DOHH2 (cell line): ENCODE measurements around the gene MVB12B.
A peak's percentile ranks its signal among the peaks of the same experiment; 100 is the strongest.

Experiments used
- H3F3A ChIP-seq: fragments of 200-600 bp; sonication (generic), shearing (Covaris generic); 2 replicates; pipeline ENCODE4 v1.6.0; 2016; ENCODE audit warnings: antibody characterized with exemption, mild to moderate bottlenecking; ENCODE audit not compliant: control insufficient read depth, insufficient read depth
- H3K27ac ChIP-seq: fragments of 200-600 bp; sonication (generic); 2 replicates; pipeline ENCODE4 v1.5.1; 2014; ENCODE audit warnings: low read depth, mild to moderate bottlenecking, low read length, moderate library complexity
- H3K27me3 ChIP-seq: fragments of 200-600 bp; sonication (generic); 2 replicates; pipeline ENCODE4 v1.6.1; 2014; ENCODE audit warnings: mild to moderate bottlenecking, low read length, mixed read lengths; ENCODE audit not compliant: control insufficient read depth
- H3K36me3 ChIP-seq: fragments of 200-600 bp; sonication (generic); 2 replicates; pipeline ENCODE4 v1.6.1; 2014; ENCODE audit warnings: mild to moderate bottlenecking, low read length, moderate library complexity, mixed read lengths; ENCODE audit not compliant: control insufficient read depth
- H3K4me1 ChIP-seq: fragments of 200-600 bp; sonication (generic); 2 replicates; pipeline ENCODE4 v1.6.1; 2014; ENCODE audit warnings: mild to moderate bottlenecking, low read length, mixed read lengths; ENCODE audit not compliant: control insufficient read depth
- H3K4me2 ChIP-seq: fragments of 200-600 bp; sonication (generic); 2 replicates; pipeline ENCODE4 v1.6.0; 2014; ENCODE audit warnings: mild to moderate bottlenecking, low read length, moderate library complexity
- H3K4me3 ChIP-seq: fragments of 200-600 bp; sonication (generic); 2 replicates; pipeline ENCODE4 v1.5.1; 2014; ENCODE audit warnings: mild to moderate bottlenecking, low read length, mixed read lengths
- H3K79me2 ChIP-seq: fragments of 200-600 bp; sonication (generic); 2 replicates; pipeline ENCODE4 v1.6.1; 2014; ENCODE audit warnings: mild to moderate bottlenecking, low read length, mixed read lengths; ENCODE audit not compliant: control insufficient read depth
- H3K9me2 ChIP-seq: fragments of 200-600 bp; sonication (generic); replicated peaks from 2 replicates; pipeline ENCODE4 v1.6.1; 2014; ENCODE audit warnings: mild to moderate bottlenecking, low read length, mixed read lengths; ENCODE audit not compliant: control insufficient read depth
- H3K9me3 ChIP-seq: fragments of 200-600 bp; sonication (generic); 2 replicates; pipeline ENCODE4 v1.6.1; 2014; ENCODE audit warnings: antibody characterized with exemption, low read length, mixed read lengths; ENCODE audit not compliant: control insufficient read depth, insufficient read depth
- H4K20me1 ChIP-seq: fragments of 200-600 bp; sonication (generic); 2 replicates; pipeline ENCODE4 v1.6.0; 2014; ENCODE audit warnings: low read depth, mild to moderate bottlenecking, antibody characterized with exemption, low read length, moderate library complexity; ENCODE audit not compliant: control insufficient read depth, insufficient read depth
- EZH2phosphoT487 ChIP-seq: fragments of 200-600 bp; sonication (generic); IDR thresholded peaks from 2 replicates; pipeline ENCODE4 v1.6.1; 2017; ENCODE audit warnings: borderline replicate concordance, mild to moderate bottlenecking, antibody characterized with exemption, low read length, moderate library complexity, mixed read lengths
- TF ChIP-seq, protein P1 (sequence below): fragments of 200-600 bp; sonication (generic); IDR thresholded peaks from one replicate; pipeline ENCODE4 v1.5.1; 2014; ENCODE audit warnings: antibody characterized with exemption, mild to moderate bottlenecking, low read depth, low read length; ENCODE audit not compliant: poor library complexity, severe bottlenecking

The MVB12B gene

DNA sequence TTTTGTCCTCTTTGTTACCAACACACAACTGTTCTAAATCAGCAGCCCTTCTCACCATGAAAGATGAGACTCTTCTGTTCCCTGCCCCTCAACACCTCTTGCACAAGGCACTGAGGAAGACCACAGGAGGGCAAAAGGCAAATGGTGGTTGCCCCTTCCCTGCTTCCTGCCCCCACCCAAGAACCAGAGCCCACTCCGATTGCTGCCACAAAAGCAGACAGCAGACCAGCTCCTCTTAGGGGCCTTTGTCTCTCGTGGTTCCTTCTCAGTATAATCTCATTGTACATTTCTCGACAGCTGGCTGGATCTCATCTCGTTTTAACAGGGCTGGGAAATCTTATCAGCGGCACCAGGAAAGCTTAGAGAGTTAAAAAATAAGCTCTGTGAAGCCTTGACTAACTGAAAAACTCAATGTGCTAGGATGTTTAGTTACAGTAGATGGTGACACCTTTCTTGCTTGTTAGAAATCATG, 1.1 kb downstream of the MVB12B start:
- Histone ChIP-seq H3K4me3 (no peak overlapping the region), H3K79me2 (no peaks in the 10 kb centered on the region), H3K9me3 (peaks cover 11% of the 10 kb centered on the region; the same call in 1 of the 2 replicates), H3K27ac (no peak overlapping the region), H3K4me2 (peak overlapping the region; percentile 60), H3F3A (no peaks in the 10 kb centered on the region), H3K27me3 (peaks cover 36% of the 10 kb centered on the region), H3K9me2 (no peaks in the 10 kb centered on the region), H4K20me1 (no peaks in the 10 kb centered on the region), H3K4me1 (peaks cover 4% of the 10 kb centered on the region; the same call in 1 of the 2 replicates), H3K36me3 (no peaks in the 10 kb centered on the region)
- TF ChIP-seq, protein P1, sequence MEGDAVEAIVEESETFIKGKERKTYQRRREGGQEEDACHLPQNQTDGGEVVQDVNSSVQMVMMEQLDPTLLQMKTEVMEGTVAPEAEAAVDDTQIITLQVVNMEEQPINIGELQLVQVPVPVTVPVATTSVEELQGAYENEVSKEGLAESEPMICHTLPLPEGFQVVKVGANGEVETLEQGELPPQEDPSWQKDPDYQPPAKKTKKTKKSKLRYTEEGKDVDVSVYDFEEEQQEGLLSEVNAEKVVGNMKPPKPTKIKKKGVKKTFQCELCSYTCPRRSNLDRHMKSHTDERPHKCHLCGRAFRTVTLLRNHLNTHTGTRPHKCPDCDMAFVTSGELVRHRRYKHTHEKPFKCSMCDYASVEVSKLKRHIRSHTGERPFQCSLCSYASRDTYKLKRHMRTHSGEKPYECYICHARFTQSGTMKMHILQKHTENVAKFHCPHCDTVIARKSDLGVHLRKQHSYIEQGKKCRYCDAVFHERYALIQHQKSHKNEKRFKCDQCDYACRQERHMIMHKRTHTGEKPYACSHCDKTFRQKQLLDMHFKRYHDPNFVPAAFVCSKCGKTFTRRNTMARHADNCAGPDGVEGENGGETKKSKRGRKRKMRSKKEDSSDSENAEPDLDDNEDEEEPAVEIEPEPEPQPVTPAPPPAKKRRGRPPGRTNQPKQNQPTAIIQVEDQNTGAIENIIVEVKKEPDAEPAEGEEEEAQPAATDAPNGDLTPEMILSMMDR: no peak
- no peak for TF ChIP-seq EZH2phosphoT487

DNA sequence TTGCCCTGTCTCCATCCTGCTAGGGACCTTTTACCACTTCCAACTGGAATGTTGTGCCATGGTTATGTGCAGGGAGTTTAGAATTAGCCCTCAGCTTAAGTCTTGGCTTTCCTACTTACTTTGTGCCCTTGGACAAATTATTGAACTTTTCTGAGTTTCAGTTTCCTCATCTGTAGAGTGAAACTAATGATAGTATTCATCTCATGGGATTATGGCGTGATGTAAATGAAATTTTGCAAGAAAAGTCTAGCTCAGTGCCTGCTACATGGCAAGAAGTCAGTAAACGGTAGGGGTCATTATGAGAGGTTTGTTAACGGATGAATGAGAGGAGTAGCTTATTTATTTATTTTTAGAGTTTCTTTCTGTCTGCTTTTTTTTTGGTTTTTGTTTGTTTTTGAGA, 1.8 kb downstream of the MVB12B start:
- Histone ChIP-seq H3K79me2 (no peaks in the 10 kb centered on the region), H3K9me2 (no peaks in the 10 kb centered on the region), H3K9me3 (peaks cover 11% of the 10 kb centered on the region; the same call in 1 of the 2 replicates), H3K27ac (no peak overlapping the region), H4K20me1 (no peaks in the 10 kb centered on the region), H3K4me1 (peaks cover 4% of the 10 kb centered on the region; the same call in 1 of the 2 replicates), H3K27me3 (peaks cover 36% of the 10 kb centered on the region), H3K4me3 (no peak overlapping the region), H3K36me3 (no peaks in the 10 kb centered on the region), H3K4me2 (no peak overlapping the region), H3F3A (no peaks in the 10 kb centered on the region)
- no peak for TF ChIP-seq EZH2phosphoT487
- TF ChIP-seq, protein P1: no peak

DNA sequence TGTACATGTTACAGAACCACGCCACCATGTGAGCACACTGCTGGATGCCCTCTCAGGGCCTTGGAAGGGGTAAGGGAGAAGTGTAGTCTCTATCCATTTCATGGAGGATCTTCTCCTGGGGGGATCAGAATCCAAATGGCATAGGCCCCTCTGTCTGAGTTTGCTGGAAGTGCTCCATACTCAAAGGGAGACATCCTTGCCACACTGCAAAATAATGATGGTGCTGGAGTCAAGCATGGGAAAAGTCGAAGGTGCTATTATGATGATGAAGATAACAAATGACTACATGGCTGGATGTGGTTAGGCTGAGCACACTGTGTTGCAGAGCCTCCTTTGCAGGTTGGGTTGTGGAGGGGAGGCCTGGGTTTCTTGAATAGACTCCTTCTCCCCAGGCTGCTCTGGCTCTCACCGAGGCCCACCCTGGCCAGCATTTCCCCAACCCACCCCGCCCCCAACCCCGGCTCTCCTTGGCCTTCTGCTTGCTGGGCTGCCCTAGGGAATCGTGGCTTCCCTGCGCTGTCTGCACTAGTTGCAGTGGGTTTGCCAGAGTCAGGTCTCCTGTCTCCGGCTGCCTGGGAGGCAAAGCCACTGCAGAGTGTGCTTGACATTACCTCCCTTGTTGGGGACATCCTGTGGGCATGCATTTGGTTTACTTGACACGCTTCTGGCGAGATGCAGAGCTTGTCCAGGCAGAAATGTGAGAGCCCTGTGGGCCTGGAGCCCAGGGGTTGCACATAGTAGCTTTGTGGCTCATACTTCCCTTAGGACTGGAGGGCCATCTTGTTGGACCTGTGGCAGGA, 3.0 kb downstream of the MVB12B start:
- H4K20me1 ChIP-seq: no peaks in the 10 kb centered on the region
- no peak overlapping the region for H3K4me2 ChIP-seq
- peaks cover 36% of the 10 kb centered on the region for H3K27me3 ChIP-seq
- peaks cover 8% of the 10 kb centered on the region; the same call in 1 of the 2 replicates for H3K9me3 ChIP-seq
- TF ChIP-seq EZH2phosphoT487: no peak
- TF ChIP-seq, protein P1: no peak
- no peak overlapping the region for H3K4me3 ChIP-seq
- H3K79me2 ChIP-seq: no peaks in the 10 kb centered on the region
- H3F3A ChIP-seq: no peaks in the 10 kb centered on the region
- H3K9me2 ChIP-seq: no peaks in the 10 kb centered on the region
- no peak overlapping the region for H3K27ac ChIP-seq
- peaks cover 4% of the 10 kb centered on the region; the same call in 1 of the 2 replicates for H3K4me1 ChIP-seq
- no peaks in the 10 kb centered on the region for H3K36me3 ChIP-seq
